Esophagus muscularis mucosa (tissue), 3 donors: Measurements from ENCODE around the gene SULT6B1.

Experiments
- POLR2A ChIP-seq: fragments of 450-650 bp; IDR thresholded peaks from one replicate; pipeline ENCODE4 v1.6.1; 2017; ENCODE audit warnings: antibody characterized with exemption, moderate library complexity, mild to moderate bottlenecking, low read depth
- POLR2AphosphoS5 ChIP-seq, 2 donors: sonication (generic); formaldehyde crosslinking; IDR thresholded peaks; one replicate each; pipeline ENCODE4 v1.6.1; 2017; ENCODE audit warnings: antibody characterized with exemption in 2 of 2
- TF ChIP-seq, protein P1 (sequence below), 3 experiments: fragments of 200-600 bp in 2 of 3; fragments of 450-650 bp in 1 of 3; sonication (generic) in 2 of 3; IDR thresholded peaks; one replicate each; pipeline ENCODE4 v1.5.1; 2017 to 2019; ENCODE audit warnings: antibody characterized with exemption in 3 of 3, mild to moderate bottlenecking in 2 of 3, moderate library complexity in 1 of 3

DNA sequence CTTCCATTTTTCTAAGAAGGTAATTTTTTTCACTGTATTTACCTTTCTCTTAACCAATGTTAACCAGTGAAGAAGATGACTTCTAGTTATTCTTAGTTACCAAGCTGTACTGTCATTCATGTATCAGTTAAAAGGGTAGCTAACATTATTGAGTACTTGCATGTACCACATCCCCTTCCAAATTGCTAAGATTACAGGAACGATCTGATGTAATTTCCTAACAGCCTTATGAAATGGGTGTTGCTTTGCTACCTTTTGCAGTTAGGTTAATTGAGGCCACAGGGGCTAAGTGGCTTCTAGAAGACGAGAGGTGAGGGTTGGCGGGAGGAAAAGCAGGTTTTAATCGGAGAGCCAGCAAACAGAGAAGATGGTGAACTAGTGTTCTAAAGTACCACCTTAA is 1.8 kb upstream of the SULT6B1 start:
- TF ChIP-seq POLR2AphosphoS5 (IDR thresholded peaks at IDR 0.05) (no peak), POLR2A (no peak)
- TF ChIP-seq, protein P1, sequence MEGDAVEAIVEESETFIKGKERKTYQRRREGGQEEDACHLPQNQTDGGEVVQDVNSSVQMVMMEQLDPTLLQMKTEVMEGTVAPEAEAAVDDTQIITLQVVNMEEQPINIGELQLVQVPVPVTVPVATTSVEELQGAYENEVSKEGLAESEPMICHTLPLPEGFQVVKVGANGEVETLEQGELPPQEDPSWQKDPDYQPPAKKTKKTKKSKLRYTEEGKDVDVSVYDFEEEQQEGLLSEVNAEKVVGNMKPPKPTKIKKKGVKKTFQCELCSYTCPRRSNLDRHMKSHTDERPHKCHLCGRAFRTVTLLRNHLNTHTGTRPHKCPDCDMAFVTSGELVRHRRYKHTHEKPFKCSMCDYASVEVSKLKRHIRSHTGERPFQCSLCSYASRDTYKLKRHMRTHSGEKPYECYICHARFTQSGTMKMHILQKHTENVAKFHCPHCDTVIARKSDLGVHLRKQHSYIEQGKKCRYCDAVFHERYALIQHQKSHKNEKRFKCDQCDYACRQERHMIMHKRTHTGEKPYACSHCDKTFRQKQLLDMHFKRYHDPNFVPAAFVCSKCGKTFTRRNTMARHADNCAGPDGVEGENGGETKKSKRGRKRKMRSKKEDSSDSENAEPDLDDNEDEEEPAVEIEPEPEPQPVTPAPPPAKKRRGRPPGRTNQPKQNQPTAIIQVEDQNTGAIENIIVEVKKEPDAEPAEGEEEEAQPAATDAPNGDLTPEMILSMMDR (IDR thresholded peaks at IDR 0.05): no peak
